LNCAP (cell line): ENCODE data around the gene HCRTR2.

Experiments used
- CTCF ChIP-seq: fragments of 450-650 bp; IDR thresholded peaks from 2 replicates; pipeline ENCODE4 v1.5.1; 2017; ENCODE audit warnings: mild to moderate bottlenecking

HCRTR2 gene

GRCh38 chr6:55239099-55239498, 64.8 kb downstream of the HCRTR2 start:
- no peak for TF ChIP-seq CTCF

- TF ChIP-seq CTCF = peak; percentile 57
Observed at GRCh38 chr6:55240975-55241605, 66.8 kb downstream of the HCRTR2 start.

- no peak for TF ChIP-seq CTCF
Observed at GRCh38 chr6:55250400-55250799, 76.1 kb downstream of the HCRTR2 start.

GRCh38 chr6:55255113-55255512, 80.8 kb downstream of the HCRTR2 start:
- no peak for TF ChIP-seq CTCF

- no peak for TF ChIP-seq CTCF
Observed at GRCh38 chr6:55260181-55260580, 85.9 kb downstream of the HCRTR2 start.

- no peak for TF ChIP-seq CTCF
Observed at GRCh38 chr6:55265409-55266114, 91.2 kb downstream of the HCRTR2 start.

GRCh38 chr6:55266896-55267295, 92.6 kb downstream of the HCRTR2 start:
- no peak for TF ChIP-seq CTCF
